ENCODE results near the gene CLHC1.

DNA sequence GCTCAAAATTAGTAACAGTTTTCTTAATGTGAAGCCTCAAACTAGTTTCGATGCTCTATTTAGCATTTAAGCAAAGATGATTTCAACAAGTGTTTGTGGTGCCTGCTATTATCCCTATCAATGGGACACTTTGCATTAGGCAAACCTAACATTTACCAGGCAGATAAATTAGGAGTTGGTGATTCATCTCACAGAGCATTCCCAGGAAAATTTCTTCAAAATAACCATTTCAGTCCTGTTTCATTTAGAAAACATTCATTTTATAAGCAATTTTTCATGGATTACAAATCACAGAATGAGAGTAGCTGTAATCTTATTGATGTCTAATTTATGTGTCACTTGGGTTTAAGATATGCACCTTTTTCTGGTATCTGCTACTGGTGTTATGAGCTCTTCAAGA is 62.7 kb downstream of the CLHC1 start:
- TF ChIP-seq POLR2A (IDR thresholded peaks at IDR 0.05), result no peak
- TF ChIP-seq, protein P1, sequence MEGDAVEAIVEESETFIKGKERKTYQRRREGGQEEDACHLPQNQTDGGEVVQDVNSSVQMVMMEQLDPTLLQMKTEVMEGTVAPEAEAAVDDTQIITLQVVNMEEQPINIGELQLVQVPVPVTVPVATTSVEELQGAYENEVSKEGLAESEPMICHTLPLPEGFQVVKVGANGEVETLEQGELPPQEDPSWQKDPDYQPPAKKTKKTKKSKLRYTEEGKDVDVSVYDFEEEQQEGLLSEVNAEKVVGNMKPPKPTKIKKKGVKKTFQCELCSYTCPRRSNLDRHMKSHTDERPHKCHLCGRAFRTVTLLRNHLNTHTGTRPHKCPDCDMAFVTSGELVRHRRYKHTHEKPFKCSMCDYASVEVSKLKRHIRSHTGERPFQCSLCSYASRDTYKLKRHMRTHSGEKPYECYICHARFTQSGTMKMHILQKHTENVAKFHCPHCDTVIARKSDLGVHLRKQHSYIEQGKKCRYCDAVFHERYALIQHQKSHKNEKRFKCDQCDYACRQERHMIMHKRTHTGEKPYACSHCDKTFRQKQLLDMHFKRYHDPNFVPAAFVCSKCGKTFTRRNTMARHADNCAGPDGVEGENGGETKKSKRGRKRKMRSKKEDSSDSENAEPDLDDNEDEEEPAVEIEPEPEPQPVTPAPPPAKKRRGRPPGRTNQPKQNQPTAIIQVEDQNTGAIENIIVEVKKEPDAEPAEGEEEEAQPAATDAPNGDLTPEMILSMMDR (IDR thresholded peaks at IDR 0.05), result no peak
